ENCODE results near the gene TNFAIP3.

Gene TNFAIP3

DNA sequence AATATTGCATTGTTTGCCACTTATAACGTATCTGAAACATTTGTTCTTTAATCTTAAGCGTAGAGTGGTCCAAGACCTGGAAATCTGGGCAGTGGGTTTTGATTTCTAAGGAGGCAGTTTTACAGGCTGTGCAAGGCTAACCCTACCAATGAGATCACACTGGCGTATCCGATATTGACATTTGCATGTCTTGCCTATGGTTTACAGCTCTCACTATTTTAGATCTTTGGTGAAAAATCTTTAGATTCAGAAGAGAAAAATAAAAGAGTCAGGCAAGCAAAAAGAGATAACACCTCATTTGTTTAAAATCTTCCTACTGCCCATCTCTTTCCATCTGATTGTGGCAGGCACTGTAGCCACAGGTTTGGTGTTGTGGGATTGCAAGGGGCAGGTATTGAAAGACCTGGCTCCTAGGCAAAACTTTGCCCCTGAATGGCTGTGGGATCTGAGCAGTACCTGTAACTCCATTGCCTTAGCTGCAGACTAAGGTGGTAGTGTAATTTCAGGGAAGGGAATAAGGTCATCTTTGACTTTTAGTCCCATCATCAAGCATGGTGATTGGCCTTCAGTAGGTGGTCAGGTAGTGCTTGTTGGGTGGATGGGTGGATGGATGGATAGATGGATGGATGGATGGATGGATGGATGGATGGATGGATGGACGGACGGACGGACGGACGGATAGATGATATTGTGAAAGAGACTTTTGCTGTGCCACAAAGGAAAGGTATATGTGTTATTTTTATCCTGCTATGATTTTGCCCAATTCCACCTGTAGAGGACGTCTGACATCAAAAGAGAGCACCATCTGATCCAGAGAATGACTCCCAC lies 1.9 kb downstream of the TNFAIP3 start:
- peak overlapping the region; percentile 58 for H3K4me3 ChIP-seq (ENCODE audit: insufficient read depth, low read length, poor library complexity, severe bottlenecking)
- peak overlapping the region; percentile 81 for H3K4me2 ChIP-seq (ENCODE audit: low read depth, low read length, poor library complexity, severe bottlenecking)
- peak overlapping the region; percentile 69 for H3K9ac ChIP-seq (ENCODE audit: low read length)
- no peaks in the 10 kb centered on the region for H3K9me2 ChIP-seq (replicated peaks; ENCODE audit: insufficient read depth, low read length)
- 0 out of 2 replicates have a peak, but pooled peaks cover 3% of the 10 kb centered on the region for H3F3A ChIP-seq (ENCODE audit: insufficient read depth)
- no peaks in the 10 kb centered on the region; the same call in 1 of the 2 replicates for H4K20me1 ChIP-seq (ENCODE audit: low read depth, low read length)
- no peaks in the 10 kb centered on the region for H3K27me3 ChIP-seq (ENCODE audit: low read length)
- H3K9me3 ChIP-seq (ENCODE audit: insufficient read depth, low read length), result no peaks in the 10 kb centered on the region
- H3K79me2 ChIP-seq (ENCODE audit: insufficient read depth, low read length), result peaks cover 24% of the 10 kb centered on the region
- H2AFZ ChIP-seq (ENCODE audit: low read depth, low read length, severe bottlenecking), result no peak overlapping the region
- H3K27ac ChIP-seq (ENCODE audit: low read depth, low read length), result no peak overlapping the region
- no peak for TF ChIP-seq EZH2phosphoT487 (conservative IDR thresholded peaks at IDR 0.05; ENCODE audit: low read length)
- TF ChIP-seq, protein P1, sequence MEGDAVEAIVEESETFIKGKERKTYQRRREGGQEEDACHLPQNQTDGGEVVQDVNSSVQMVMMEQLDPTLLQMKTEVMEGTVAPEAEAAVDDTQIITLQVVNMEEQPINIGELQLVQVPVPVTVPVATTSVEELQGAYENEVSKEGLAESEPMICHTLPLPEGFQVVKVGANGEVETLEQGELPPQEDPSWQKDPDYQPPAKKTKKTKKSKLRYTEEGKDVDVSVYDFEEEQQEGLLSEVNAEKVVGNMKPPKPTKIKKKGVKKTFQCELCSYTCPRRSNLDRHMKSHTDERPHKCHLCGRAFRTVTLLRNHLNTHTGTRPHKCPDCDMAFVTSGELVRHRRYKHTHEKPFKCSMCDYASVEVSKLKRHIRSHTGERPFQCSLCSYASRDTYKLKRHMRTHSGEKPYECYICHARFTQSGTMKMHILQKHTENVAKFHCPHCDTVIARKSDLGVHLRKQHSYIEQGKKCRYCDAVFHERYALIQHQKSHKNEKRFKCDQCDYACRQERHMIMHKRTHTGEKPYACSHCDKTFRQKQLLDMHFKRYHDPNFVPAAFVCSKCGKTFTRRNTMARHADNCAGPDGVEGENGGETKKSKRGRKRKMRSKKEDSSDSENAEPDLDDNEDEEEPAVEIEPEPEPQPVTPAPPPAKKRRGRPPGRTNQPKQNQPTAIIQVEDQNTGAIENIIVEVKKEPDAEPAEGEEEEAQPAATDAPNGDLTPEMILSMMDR (IDR thresholded peaks at IDR 0.05; ENCODE audit: insufficient read depth, low read length, poor library complexity, severe bottlenecking), result no peak
- H3K36me3 ChIP-seq (ENCODE audit: low read length), result peaks cover 4% of the 10 kb centered on the region; the same call in 1 of the 2 replicates

DNA sequence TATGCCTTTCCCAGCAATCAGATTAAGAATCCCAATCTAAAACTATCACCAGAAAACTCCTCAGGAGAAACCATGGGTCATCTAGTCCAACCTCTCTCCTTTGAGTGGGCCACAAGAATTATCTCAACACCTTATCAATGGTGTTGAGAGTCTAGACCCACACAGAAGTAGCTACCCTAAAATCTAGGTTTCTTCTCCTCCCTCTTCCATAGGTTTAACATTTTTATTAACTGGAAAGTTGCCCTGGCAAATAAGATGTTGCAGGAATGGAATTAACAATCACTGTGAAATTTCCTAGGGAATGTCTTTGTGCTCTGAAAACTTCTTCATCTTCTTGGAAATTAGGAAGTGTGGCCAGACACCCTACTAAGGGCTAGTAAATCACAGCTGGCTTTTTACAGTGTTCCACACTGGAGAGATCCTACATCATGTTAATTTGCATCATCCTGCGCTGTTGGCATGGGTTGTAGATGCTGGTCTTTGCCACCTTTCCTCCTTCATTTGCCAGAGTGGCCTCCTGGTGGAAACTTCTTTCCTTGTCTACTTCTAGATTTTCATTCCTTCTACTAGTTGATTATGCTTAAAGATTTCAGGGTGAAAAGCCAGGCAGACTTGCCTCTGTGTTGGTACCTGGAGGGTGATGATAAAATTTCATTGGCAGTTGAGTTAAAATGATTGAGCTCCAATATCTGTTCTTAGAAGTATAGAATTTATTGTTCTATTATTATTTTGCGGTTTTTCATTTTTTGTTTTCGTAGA lies 2.7 kb downstream of the TNFAIP3 start:
- peaks cover 4% of the 10 kb centered on the region; the same call in 1 of the 2 replicates for H3K36me3 ChIP-seq (ENCODE audit: low read length)
- no peak overlapping the region for H3K27ac ChIP-seq (ENCODE audit: low read depth, low read length)
- H3K9ac ChIP-seq (ENCODE audit: low read length), result no peak overlapping the region
- TF ChIP-seq, protein P1 (IDR thresholded peaks at IDR 0.05; ENCODE audit: insufficient read depth, low read length, poor library complexity, severe bottlenecking), result no peak
- no peak for TF ChIP-seq EZH2phosphoT487 (conservative IDR thresholded peaks at IDR 0.05; ENCODE audit: low read length)
- H3K79me2 ChIP-seq (ENCODE audit: insufficient read depth, low read length), result peaks cover 24% of the 10 kb centered on the region
- 0 out of 2 replicates have a peak, but pooled peaks cover 3% of the 10 kb centered on the region for H3F3A ChIP-seq (ENCODE audit: insufficient read depth)
- no peaks in the 10 kb centered on the region for H3K9me3 ChIP-seq (ENCODE audit: insufficient read depth, low read length)
- no peak overlapping the region for H2AFZ ChIP-seq (ENCODE audit: low read depth, low read length, severe bottlenecking)
- no peaks in the 10 kb centered on the region; the same call in 1 of the 2 replicates for H4K20me1 ChIP-seq (ENCODE audit: low read depth, low read length)
- no peaks in the 10 kb centered on the region for H3K9me2 ChIP-seq (replicated peaks; ENCODE audit: insufficient read depth, low read length)
- H3K27me3 ChIP-seq (ENCODE audit: low read length), result no peaks in the 10 kb centered on the region
- no peak overlapping the region for H3K4me3 ChIP-seq (ENCODE audit: insufficient read depth, low read length, poor library complexity, severe bottlenecking)
- H3K4me2 ChIP-seq (ENCODE audit: low read depth, low read length, poor library complexity, severe bottlenecking), result peak overlapping the region; percentile 81

DNA sequence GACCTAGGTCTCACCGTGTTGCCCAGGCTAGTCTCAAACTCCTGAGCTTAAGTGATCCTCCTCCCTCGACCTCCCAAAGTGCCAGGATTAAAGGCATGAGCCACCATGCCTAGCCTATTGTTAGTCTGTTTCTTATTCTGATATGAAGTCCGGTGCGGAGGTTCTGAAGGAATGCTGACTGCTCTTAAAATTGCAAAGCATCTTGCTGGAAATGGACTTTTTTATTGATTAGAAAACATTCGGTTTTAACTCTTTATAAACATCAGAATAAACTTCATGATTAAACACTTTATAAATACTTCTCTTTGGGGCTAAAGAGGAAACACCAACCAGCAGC lies 3.2 kb downstream of the TNFAIP3 start:
- Histone ChIP-seq H3K27ac (ENCODE audit: low read depth, low read length) (no peak overlapping the region), H4K20me1 (ENCODE audit: low read depth, low read length) (no peaks in the 10 kb centered on the region; the same call in 1 of the 2 replicates), H3K9me2 (replicated peaks; ENCODE audit: insufficient read depth, low read length) (no peaks in the 10 kb centered on the region), H2AFZ (ENCODE audit: low read depth, low read length, severe bottlenecking) (no peak overlapping the region), H3F3A (ENCODE audit: insufficient read depth) (0 out of 2 replicates have a peak, but pooled peaks cover 3% of the 10 kb centered on the region), H3K4me2 (ENCODE audit: low read depth, low read length, poor library complexity, severe bottlenecking) (peak overlapping the region; percentile 81), H3K9ac (ENCODE audit: low read length) (no peak overlapping the region), H3K27me3 (ENCODE audit: low read length) (no peaks in the 10 kb centered on the region), H3K36me3 (ENCODE audit: low read length) (peaks cover 6% of the 10 kb centered on the region), H3K4me3 (ENCODE audit: insufficient read depth, low read length, poor library complexity, severe bottlenecking) (no peak overlapping the region), H3K9me3 (ENCODE audit: insufficient read depth, low read length) (no peaks in the 10 kb centered on the region), H3K79me2 (ENCODE audit: insufficient read depth, low read length) (peaks cover 24% of the 10 kb centered on the region)
- TF ChIP-seq, protein P1 (IDR thresholded peaks at IDR 0.05; ENCODE audit: insufficient read depth, low read length, poor library complexity, severe bottlenecking), result no peak
- TF ChIP-seq EZH2phosphoT487 (conservative IDR thresholded peaks at IDR 0.05; ENCODE audit: low read length), result no peak
